ENCODE data around the gene FRMD3.

DNA sequence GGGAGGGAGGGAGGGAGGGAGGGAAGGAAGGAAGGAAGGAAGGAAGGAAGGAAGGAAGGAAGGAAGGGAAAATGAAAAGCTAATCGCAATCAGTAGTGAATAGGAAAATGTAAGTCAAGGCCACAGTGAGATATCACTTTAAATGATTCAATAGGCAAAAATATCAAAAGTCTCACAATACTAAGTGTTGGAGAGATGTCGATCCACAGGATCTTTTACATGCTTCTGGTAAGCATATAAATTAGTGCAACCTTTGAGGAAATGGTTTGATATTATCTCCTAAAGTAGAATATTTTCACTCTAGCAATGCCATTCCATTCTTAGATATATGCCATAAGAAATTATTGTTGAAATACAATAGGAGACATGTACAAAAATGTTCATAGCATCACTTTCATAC, 58.4 kb downstream of the FRMD3 start:
- no peak for TF ChIP-seq CTCF (conservative IDR thresholded peaks at IDR 0.05; ENCODE audit: low read depth, low read length)
- TF ChIP-seq EZH2 (IDR thresholded peaks at IDR 0.05; ENCODE audit: low read length, unreplicated experiment): no peak
